OCI-LY1 (cell line): ENCODE results near the gene LIME1.

ENCODE experiments used
- H2AFZ ChIP-seq: fragments of 200-600 bp; sonication (generic), shearing (Covaris generic); 2 replicates; pipeline ENCODE4 v1.6.0; 2014; ENCODE audit warnings: antibody characterized with exemption, mild to moderate bottlenecking, low read length
- H3F3A ChIP-seq: fragments of 200-600 bp; sonication (generic), shearing (Covaris generic); 2 replicates; pipeline ENCODE4 v1.6.0; 2014; ENCODE audit warnings: mild to moderate bottlenecking, antibody characterized with exemption, low read length, moderate library complexity; ENCODE audit not compliant: insufficient read depth
- H3K27ac ChIP-seq: fragments of 200-600 bp; sonication (generic); 2 replicates; pipeline ENCODE4 v1.5.1; 2014; ENCODE audit warnings: low read length, mixed run types, mild to moderate bottlenecking, low read depth; ENCODE audit not compliant: poor library complexity, severe bottlenecking
- H3K27me3 ChIP-seq: fragments of 200-600 bp; sonication (generic); 2 replicates; pipeline ENCODE4 v1.6.0; 2014; ENCODE audit warnings: antibody characterized with exemption, mild to moderate bottlenecking, low read length, moderate library complexity; ENCODE audit not compliant: insufficient read depth
- H3K36me3 ChIP-seq: fragments of 200-600 bp; sonication (generic); 2 replicates; pipeline ENCODE4 v1.6.1; 2014; ENCODE audit warnings: mild to moderate bottlenecking, antibody characterized with exemption, low read length, moderate library complexity, mixed read lengths; ENCODE audit not compliant: insufficient read depth
- H3K4me1 ChIP-seq: fragments of 200-600 bp; sonication (generic); 2 replicates; pipeline ENCODE4 v1.5.1; 2014; ENCODE audit warnings: mild to moderate bottlenecking, low read length, moderate library complexity; ENCODE audit not compliant: insufficient read depth, severe bottlenecking
- H3K4me2 ChIP-seq: fragments of 200-600 bp; sonication (generic), shearing (Covaris generic); 2 replicates; pipeline ENCODE4 v1.6.1; 2014; ENCODE audit warnings: low read length
- H3K4me3 ChIP-seq: fragments of 200-600 bp; sonication (generic); 2 replicates; pipeline ENCODE4 v1.5.1; 2014; ENCODE audit warnings: low read length, low read depth, mild to moderate bottlenecking, mixed read lengths; ENCODE audit not compliant: poor library complexity, severe bottlenecking
- H3K79me2 ChIP-seq: fragments of 200-600 bp; shearing (Covaris generic); 2 replicates; pipeline ENCODE4 v1.6.1; 2016; ENCODE audit warnings: mixed run types, low read length, mixed read lengths; ENCODE audit not compliant: insufficient read depth
- H3K9ac ChIP-seq: fragments of 200-600 bp; sonication (generic), shearing (Covaris generic); 2 replicates; pipeline ENCODE4 v1.6.1; 2014; ENCODE audit warnings: mild to moderate bottlenecking, low read length, mixed read lengths
- H3K9me2 ChIP-seq: fragments of 200-600 bp; sonication (generic), shearing (Covaris generic); 2 replicates; pipeline ENCODE4 v1.6.1; 2014; ENCODE audit warnings: low read depth, mild to moderate bottlenecking, low read length, mixed read lengths
- H3K9me3 ChIP-seq: fragments of 200-600 bp; shearing (Covaris generic); 2 replicates; pipeline ENCODE4 v1.6.1; 2014; ENCODE audit warnings: low read length, mixed read lengths
- H4K20me1 ChIP-seq: fragments of 200-600 bp; sonication (generic), shearing (Covaris generic); 2 replicates; pipeline ENCODE4 v1.6.0; 2016; ENCODE audit warnings: mild to moderate bottlenecking, low read length; ENCODE audit not compliant: insufficient read depth
- EZH2 ChIP-seq: fragments of 200-600 bp; sonication (generic), shearing (Covaris generic); IDR thresholded peaks from 2 replicates; pipeline ENCODE4 v1.8.0; 2017; ENCODE audit warnings: borderline replicate concordance, mixed run types, mild to moderate bottlenecking, antibody characterized with exemption, low read length, moderate library complexity, mixed read lengths
- TF ChIP-seq, protein P1 (sequence below): fragments of 200-600 bp; sonication (generic), shearing (Covaris generic); IDR thresholded peaks from 2 replicates; pipeline ENCODE4 v1.5.1; 2017; ENCODE audit warnings: mild to moderate bottlenecking, antibody characterized with exemption, low read length, moderate library complexity, mixed read lengths

Gene LIME1

DNA sequence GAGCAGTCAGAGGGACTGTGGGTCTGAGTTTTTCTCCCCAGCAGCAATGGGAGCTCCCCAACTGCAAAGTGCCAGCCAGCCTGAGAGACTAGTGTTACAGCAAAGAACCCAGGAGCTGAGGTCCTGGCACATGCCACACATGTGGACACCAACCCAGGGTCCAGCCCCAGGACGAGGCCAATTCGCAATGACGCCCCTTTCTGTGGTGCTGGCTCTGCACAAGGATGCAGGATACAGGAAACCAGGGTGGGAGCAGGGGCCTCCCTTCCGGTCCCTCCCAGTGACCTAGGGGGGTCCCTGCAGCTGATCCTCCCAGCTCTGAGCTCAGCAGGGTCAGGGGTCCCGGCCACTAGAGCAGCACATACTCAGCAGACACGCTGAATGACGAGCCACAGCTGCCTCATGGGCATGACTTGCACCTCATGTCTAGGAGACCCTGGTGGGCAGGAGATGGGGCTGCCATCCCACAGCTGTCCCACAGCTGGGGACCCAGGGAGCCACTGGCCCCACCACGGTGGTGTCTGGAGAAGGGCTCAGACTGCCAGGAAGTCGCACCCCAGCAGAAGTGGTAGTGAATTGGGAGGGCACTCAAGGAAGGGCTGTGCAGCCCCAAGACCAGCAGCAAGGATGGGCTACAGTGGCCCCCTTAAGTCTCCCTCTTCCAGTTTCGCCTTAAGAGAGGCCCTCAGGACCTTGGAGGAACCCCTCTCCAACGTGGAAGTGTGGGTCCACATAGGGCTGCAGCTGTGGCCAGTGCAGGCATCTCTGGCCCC lies 32.3 kb upstream of the LIME1 start:
- Histone ChIP-seq H3K4me3 (no peak overlapping the region), H3K4me2 (no peak overlapping the region), H3K9ac (no peak overlapping the region), H3K27ac (no peak overlapping the region), H3K79me2 (peaks cover 3% of the 10 kb centered on the region; the same call in 1 of the 2 replicates), H3K27me3 (no peaks in the 10 kb centered on the region), H3K9me3 (no peaks in the 10 kb centered on the region), H4K20me1 (no peaks in the 10 kb centered on the region), H3K4me1 (peaks cover 17% of the 10 kb centered on the region), H3K36me3 (peaks cover 36% of the 10 kb centered on the region), H2AFZ (no peak overlapping the region), H3K9me2 (no peaks in the 10 kb centered on the region), H3F3A (no peaks in the 10 kb centered on the region)
- TF ChIP-seq, protein P1, sequence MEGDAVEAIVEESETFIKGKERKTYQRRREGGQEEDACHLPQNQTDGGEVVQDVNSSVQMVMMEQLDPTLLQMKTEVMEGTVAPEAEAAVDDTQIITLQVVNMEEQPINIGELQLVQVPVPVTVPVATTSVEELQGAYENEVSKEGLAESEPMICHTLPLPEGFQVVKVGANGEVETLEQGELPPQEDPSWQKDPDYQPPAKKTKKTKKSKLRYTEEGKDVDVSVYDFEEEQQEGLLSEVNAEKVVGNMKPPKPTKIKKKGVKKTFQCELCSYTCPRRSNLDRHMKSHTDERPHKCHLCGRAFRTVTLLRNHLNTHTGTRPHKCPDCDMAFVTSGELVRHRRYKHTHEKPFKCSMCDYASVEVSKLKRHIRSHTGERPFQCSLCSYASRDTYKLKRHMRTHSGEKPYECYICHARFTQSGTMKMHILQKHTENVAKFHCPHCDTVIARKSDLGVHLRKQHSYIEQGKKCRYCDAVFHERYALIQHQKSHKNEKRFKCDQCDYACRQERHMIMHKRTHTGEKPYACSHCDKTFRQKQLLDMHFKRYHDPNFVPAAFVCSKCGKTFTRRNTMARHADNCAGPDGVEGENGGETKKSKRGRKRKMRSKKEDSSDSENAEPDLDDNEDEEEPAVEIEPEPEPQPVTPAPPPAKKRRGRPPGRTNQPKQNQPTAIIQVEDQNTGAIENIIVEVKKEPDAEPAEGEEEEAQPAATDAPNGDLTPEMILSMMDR: no peak
- TF ChIP-seq EZH2: no peak

DNA sequence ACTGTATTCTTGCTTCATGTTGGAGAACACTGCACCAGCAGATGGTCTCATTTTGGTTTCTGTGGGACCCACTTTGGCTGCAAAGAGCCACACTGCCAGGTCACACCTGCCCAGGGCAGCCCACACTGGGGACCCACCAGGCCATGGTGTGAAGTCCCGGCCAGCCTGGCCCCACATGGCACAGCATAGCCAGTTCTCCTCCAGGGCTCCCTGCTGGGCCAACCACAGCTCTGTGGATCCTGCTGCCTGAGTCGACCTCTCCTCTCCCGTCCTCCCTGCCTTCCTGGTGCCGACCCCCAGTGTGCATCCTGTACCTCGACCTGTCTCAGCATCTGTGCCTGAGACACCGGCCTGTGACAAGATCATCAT lies 31.7 kb upstream of the LIME1 start:
- no peak overlapping the region for H3K27ac ChIP-seq
- no peaks in the 10 kb centered on the region for H3K27me3 ChIP-seq
- TF ChIP-seq, protein P1: no peak
- no peak for TF ChIP-seq EZH2
- H3K79me2 ChIP-seq: peaks cover 3% of the 10 kb centered on the region; the same call in 1 of the 2 replicates
- H3K9me2 ChIP-seq: no peaks in the 10 kb centered on the region
- H4K20me1 ChIP-seq: no peaks in the 10 kb centered on the region
- H3K4me3 ChIP-seq: no peak overlapping the region
- H2AFZ ChIP-seq: no peak overlapping the region
- H3K9ac ChIP-seq: no peak overlapping the region
- H3F3A ChIP-seq: no peaks in the 10 kb centered on the region
- peaks cover 39% of the 10 kb centered on the region for H3K36me3 ChIP-seq
- peaks cover 21% of the 10 kb centered on the region for H3K4me1 ChIP-seq
- no peak overlapping the region for H3K4me2 ChIP-seq
- H3K9me3 ChIP-seq: no peaks in the 10 kb centered on the region

DNA sequence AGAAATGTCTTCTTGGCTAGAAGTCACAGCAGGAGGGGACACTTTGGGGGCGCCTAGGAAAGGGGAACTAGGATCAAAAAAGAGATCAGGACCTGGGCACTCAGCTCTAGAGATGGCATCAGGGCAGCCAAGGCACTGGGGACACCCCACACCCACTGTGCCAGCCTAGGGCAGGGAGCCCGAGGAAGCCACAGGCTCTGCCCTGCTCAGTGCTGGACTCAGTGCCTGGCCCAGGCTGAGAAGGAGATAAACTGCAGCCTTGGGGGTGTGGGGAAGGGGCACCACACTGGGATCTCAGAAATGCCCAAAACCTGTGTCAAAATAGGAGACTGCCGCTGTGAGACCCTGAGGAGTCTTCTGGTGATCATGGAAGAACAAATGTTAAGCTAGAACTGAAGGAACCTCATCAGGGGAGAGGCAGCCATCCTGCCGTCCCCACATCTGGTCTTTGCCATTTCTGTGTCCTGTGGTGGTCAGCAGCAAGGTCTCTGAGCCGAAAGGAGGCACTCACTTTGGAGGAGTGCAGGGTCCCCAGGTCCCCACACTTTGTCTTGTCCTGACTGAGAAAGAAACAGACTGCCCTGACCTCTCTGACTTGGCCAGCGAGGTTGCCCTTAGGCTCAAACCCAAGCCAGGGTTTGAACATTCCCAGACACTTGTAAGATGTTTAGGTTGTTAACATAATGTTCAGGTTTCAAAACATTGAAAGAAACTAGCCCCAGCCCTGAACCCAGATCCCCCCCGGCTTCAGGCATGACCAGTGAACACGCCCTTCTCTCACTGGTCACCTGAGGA lies 31.0 kb upstream of the LIME1 start:
- H3K27me3 ChIP-seq: no peaks in the 10 kb centered on the region
- no peaks in the 10 kb centered on the region for H3K9me2 ChIP-seq
- H3K79me2 ChIP-seq: peaks cover 3% of the 10 kb centered on the region; the same call in 1 of the 2 replicates
- H3K4me3 ChIP-seq: no peak overlapping the region
- H3K9me3 ChIP-seq: no peaks in the 10 kb centered on the region
- H3K4me1 ChIP-seq: peaks cover 21% of the 10 kb centered on the region
- H3K36me3 ChIP-seq: peaks cover 43% of the 10 kb centered on the region
- H3F3A ChIP-seq: no peaks in the 10 kb centered on the region
- H3K9ac ChIP-seq: no peak overlapping the region
- TF ChIP-seq, protein P1: no peak
- TF ChIP-seq EZH2: no peak
- no peaks in the 10 kb centered on the region for H4K20me1 ChIP-seq
- H2AFZ ChIP-seq: no peak overlapping the region
- no peak overlapping the region for H3K27ac ChIP-seq
- no peak overlapping the region for H3K4me2 ChIP-seq
